Uterus (tissue), 4 donors: ENCODE results near the gene NIPBL. TPM values are rescaled to one million over a fixed set of nuclear protein-coding genes. Genes with fewer than 3 reads are reported as not detected.

Experiments used
- DNase-seq, 2 donors: peaks; one replicate each; pipeline ENCODE4 v3.0.0-alpha.2; 2019 to 2020
- H3K27ac ChIP-seq, 2 donors: fragments of 200-600 bp; sonication (generic); 1 replicate in 1 of 2; 2 replicates in 1 of 2; pipeline ENCODE4 v1.5.1; 2016 to 2018
- H3K27me3 ChIP-seq, 2 donors: fragments of 200-600 bp; sonication (generic); one replicate each; pipeline ENCODE4 v1.5.1; 2018 to 2019; ENCODE audit warnings: control low read depth in 1 of 2
- H3K36me3 ChIP-seq, 2 donors: fragments of 200-600 bp; sonication (generic); one replicate each; pipeline ENCODE4 v1.5.1; 2019; ENCODE audit warnings: control low read depth in 1 of 2
- H3K4me1 ChIP-seq, 2 donors: fragments of 200-600 bp; sonication (generic); one replicate each; pipeline ENCODE4 v1.5.1; 2018 to 2019; ENCODE audit warnings: control low read depth in 1 of 2
- H3K4me3 ChIP-seq, 2 donors: fragments of 200-600 bp; sonication (generic); 1 replicate in 1 of 2; 2 replicates in 1 of 2; pipeline ENCODE4 v1.5.1; 2018 to 2019; ENCODE audit warnings: mild to moderate bottlenecking in 1 of 2
- H3K9me3 ChIP-seq, 2 donors: fragments of 200-600 bp; sonication (generic); one replicate each; pipeline ENCODE4 v1.5.1; 2019; ENCODE audit warnings: control low read depth in 1 of 2
- CTCF ChIP-seq, 4 experiments: fragments of 200-600 bp in 2 of 4; fragments of 450-650 bp in 2 of 4; sonication (generic) in 2 of 4; IDR thresholded peaks; one replicate each; pipeline ENCODE4 v1.5.1; 2016 to 2019; ENCODE audit warnings: antibody characterized with exemption in 4 of 4, mild to moderate bottlenecking in 2 of 4, moderate library complexity in 1 of 4
- POLR2A ChIP-seq, 2 donors: fragments of 450-650 bp; IDR thresholded peaks; one replicate each; pipeline ENCODE4 v1.6.1; 2016; ENCODE audit warnings: antibody characterized with exemption in 2 of 2, mild to moderate bottlenecking in 1 of 2, moderate library complexity in 1 of 2
- intact Hi-C: fragments of 100-400 bp; cut with DNase I; formaldehyde crosslinking; loops from one replicate; pipeline ENCODE4 v1.15.1; 2023; ENCODE audit warnings: low total_unique reads
- total RNA-seq, 4 donors: library from RNA; depleted of rRNA in 3 of 4; stranded (reverse); fragments of >200 nt in 3 of 4; gene quantifications; one replicate each; pipeline versions ENCODE4 v1.1.0 to v1.2.4, GENCODE V29; 2014 to 2023
- donor health status: DM: yes; HTN: yes; CAD: no.

Gene NIPBL
- total RNA-seq, 4 donors from 2014 or later = 49.7 to 108 (median 72.4) TPM

GRCh38 chr5:36969700-36970395, 93.3 kb downstream of the NIPBL start:
- intact Hi-C loops = no loop called here
- Histone ChIP-seq H3K36me3 (no peaks in the 10 kb centered on the region), H3K4me3 (no peak overlapping the region), H3K9me3 (no peaks in the 10 kb centered on the region), H3K4me1 (no peaks in the 10 kb centered on the region), H3K27me3 (no peaks in the 10 kb centered on the region), H3K27ac (no peak overlapping the region)
- TF ChIP-seq POLR2A (IDR thresholded peaks at IDR 0.05) = no peak
- no peak for TF ChIP-seq CTCF (IDR thresholded peaks at IDR 0.05)
- no peak for DNase-seq

GRCh38 chr5:36978196-36978595, 101.6 kb downstream of the NIPBL start:
- no peaks in the 10 kb centered on the region for H3K36me3 ChIP-seq
- no peaks in the 10 kb centered on the region for H3K27me3 ChIP-seq
- H3K4me3 ChIP-seq = no peak overlapping the region
- no peaks in the 10 kb centered on the region for H3K4me1 ChIP-seq
- H3K9me3 ChIP-seq = no peaks in the 10 kb centered on the region
- intact Hi-C loops = no loop called here
- TF ChIP-seq POLR2A (IDR thresholded peaks at IDR 0.05) = no peak
- no peak for TF ChIP-seq CTCF (IDR thresholded peaks at IDR 0.05)
- DNase-seq = no peak
- H3K27ac ChIP-seq = no peak overlapping the region

- Histone ChIP-seq H3K9me3 (no peaks in the 10 kb centered on the region), H3K4me3 (no peak overlapping the region), H3K36me3 (no peaks in the 10 kb centered on the region), H3K4me1 (no peaks in the 10 kb centered on the region), H3K27me3 (no peaks in the 10 kb centered on the region), H3K27ac (no peak overlapping the region)
- no peak for TF ChIP-seq CTCF (IDR thresholded peaks at IDR 0.05)
- no peak for TF ChIP-seq POLR2A (IDR thresholded peaks at IDR 0.05)
- DNase-seq = no peak
- intact Hi-C loops = no loop called here
Measured at GRCh38 chr5:36982146-36982545, 105.6 kb downstream of the NIPBL start.

DNA sequence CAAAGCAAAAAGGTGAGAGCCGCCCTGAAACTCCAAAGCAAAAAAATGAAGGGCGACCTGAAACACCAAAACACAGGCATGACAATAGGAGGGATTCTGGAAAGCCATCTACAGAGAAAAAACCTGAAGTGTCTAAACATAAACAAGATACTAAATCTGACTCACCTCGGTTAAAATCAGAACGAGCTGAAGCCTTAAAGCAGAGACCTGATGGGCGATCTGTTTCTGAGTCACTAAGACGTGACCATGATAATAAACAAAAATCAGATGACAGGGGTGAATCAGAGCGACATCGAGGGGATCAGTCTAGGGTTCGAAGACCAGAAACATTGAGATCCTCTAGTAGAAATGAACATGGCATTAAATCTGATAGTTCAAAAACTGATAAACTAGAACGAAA, 108.8 kb downstream of the NIPBL start:
- DNase-seq = no peak
- TF ChIP-seq POLR2A (IDR thresholded peaks at IDR 0.05) = no peak
- no peak for TF ChIP-seq CTCF (IDR thresholded peaks at IDR 0.05)
- no peak overlapping the region for H3K4me3 ChIP-seq
- H3K9me3 ChIP-seq = no peaks in the 10 kb centered on the region
- H3K27ac ChIP-seq = no peak overlapping the region
- H3K4me1 ChIP-seq = no peaks in the 10 kb centered on the region
- H3K36me3 ChIP-seq = no peaks in the 10 kb centered on the region
- H3K27me3 ChIP-seq = no peaks in the 10 kb centered on the region
- intact Hi-C loops = no loop called here

GRCh38 chr5:36988396-36988795, 111.8 kb downstream of the NIPBL start:
- DNase-seq = no peak
- H3K27ac ChIP-seq = no peak overlapping the region
- H3K36me3 ChIP-seq = no peaks in the 10 kb centered on the region
- H3K4me3 ChIP-seq = no peak overlapping the region
- no peak for TF ChIP-seq POLR2A (IDR thresholded peaks at IDR 0.05)
- TF ChIP-seq CTCF (IDR thresholded peaks at IDR 0.05) = no peak
- no peaks in the 10 kb centered on the region for H3K9me3 ChIP-seq
- intact Hi-C loops = no loop called here
- no peaks in the 10 kb centered on the region for H3K27me3 ChIP-seq
- H3K4me1 ChIP-seq = peaks cover 0 to 3% of the 10 kb centered on the region in 2 donors
